ENCODE measurements around the gene GDAP2. TPM values are rescaled to one million over a fixed set of nuclear protein-coding genes. Genes with fewer than 3 reads are reported as not detected.

The GDAP2 gene
- total RNA-seq, 1 experiment from 2014 or later, result 26.4 TPM

DNA sequence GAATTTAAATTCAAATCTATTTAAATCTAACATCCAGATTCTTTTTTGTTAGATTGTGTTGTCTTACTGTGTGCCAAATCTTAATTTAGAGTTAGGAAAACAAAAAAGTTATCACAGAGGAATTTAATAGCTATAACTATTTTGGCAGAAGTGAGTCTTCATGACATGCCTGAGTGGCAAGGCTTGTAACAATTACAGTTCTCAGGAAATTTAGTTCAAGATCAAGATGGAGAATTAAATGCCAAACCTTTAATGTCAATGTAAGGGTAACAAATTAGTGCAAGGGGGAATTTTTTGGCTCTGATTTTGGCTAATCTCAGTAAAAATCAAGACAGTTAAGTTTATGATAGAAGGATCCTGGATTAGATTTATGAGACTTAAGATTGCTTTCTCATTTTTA lies 58.4 kb downstream of the GDAP2 start:
- H3K79me2 ChIP-seq (ENCODE audit: low read length), result no peaks in the 10 kb centered on the region
- DNase-seq, result no peak
- H3K4me3 ChIP-seq (ENCODE audit: low read length), result no peak overlapping the region
- H3K4me2 ChIP-seq (ENCODE audit: low read depth, low read length, poor library complexity, severe bottlenecking), result no peak overlapping the region
- H3K27me3 ChIP-seq (ENCODE audit: low read length), result no peaks in the 10 kb centered on the region
- no peaks in the 10 kb centered on the region for H4K20me1 ChIP-seq (ENCODE audit: insufficient read depth, low read depth, low read length)
- no peaks in the 10 kb centered on the region for H3K9me2 ChIP-seq (replicated peaks; ENCODE audit: insufficient read depth, low read length)
- H3K9me3 ChIP-seq (ENCODE audit: low read length), result peaks cover 2% of the 10 kb centered on the region; the same call in 1 of the 2 replicates
- no peak overlapping the region for H3K9ac ChIP-seq (ENCODE audit: low read length)
- H3K27ac ChIP-seq (ENCODE audit: low read length), result no peak overlapping the region
- H3K36me3 ChIP-seq (ENCODE audit: insufficient read depth, low read length), result peaks cover 5% of the 10 kb centered on the region; the same call in 1 of the 2 replicates
- no peaks in the 10 kb centered on the region for H3K4me1 ChIP-seq (ENCODE audit: low read length)
- no peak overlapping the region for H2AFZ ChIP-seq (ENCODE audit: low read length)

DNA sequence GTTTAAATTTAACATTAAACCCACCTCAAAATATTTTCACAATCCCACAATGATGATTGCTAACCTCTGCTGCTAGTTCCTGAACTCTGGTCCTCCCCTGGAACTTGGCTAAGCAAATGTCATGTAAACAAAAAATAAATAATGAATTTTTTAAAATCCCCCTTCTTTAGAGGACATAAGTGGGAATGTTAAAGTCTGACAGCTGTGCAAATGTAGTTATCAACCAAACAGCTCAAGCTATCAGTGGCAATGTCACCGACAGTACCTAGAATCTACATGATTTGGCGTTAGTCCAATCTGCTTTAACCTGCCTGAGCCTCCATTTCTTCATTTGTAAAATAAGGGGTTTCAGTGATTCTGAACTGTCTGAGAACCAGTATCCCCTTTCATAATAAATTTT lies 67.7 kb downstream of the GDAP2 start:
- H2AFZ ChIP-seq (ENCODE audit: low read length), result no peak overlapping the region
- no peak overlapping the region for H3K4me3 ChIP-seq (ENCODE audit: low read length)
- no peaks in the 10 kb centered on the region for H3K36me3 ChIP-seq (ENCODE audit: insufficient read depth, low read length)
- no peaks in the 10 kb centered on the region for H3K9me2 ChIP-seq (replicated peaks; ENCODE audit: insufficient read depth, low read length)
- H3K79me2 ChIP-seq (ENCODE audit: low read length), result no peaks in the 10 kb centered on the region
- H3K9me3 ChIP-seq (ENCODE audit: low read length), result no peaks in the 10 kb centered on the region
- DNase-seq, result no peak
- H3K4me2 ChIP-seq (ENCODE audit: low read depth, low read length, poor library complexity, severe bottlenecking), result no peak overlapping the region
- H3K9ac ChIP-seq (ENCODE audit: low read length), result no peak overlapping the region
- H3K27ac ChIP-seq (ENCODE audit: low read length), result no peak overlapping the region
- H3K4me1 ChIP-seq (ENCODE audit: low read length), result no peaks in the 10 kb centered on the region
- H3K27me3 ChIP-seq (ENCODE audit: low read length), result no peaks in the 10 kb centered on the region
- H4K20me1 ChIP-seq (ENCODE audit: insufficient read depth, low read depth, low read length), result no peaks in the 10 kb centered on the region

DNA sequence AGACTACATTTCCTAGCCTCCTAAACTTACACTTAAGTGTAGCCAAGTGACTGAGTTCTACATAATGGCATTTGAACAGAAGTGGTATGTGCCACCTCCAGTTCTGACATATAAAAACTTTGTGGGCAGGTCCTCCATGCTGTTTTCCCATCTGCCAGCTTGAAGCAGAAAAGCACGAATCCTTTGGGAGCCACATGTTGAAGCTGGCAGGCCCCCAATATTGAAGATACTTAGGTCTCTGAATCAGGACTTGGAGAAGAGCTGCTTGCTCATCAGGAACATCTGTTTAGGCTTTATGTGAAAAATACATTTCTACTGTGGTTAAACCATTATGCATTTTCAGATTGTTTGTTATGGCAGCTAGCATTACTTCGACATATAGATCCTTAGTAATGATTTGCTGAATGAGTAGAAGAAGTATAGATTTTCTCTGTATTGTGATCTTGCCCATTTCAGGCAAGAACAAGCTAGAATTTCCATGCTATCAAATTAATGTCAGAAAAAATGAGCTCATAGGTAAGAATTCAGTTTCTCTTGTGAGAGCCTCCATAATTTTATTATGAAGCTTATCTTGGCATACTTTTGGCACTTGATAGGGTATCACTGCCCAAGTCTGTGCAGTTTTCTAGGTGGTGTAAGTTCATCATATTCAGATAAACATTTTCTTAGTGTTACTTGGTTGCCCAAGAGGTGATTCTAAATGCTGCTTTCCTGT lies 68.4 kb downstream of the GDAP2 start:
- H3K4me3 ChIP-seq (ENCODE audit: low read length), result no peak overlapping the region
- DNase-seq, result no peak
- no peak overlapping the region for H3K27ac ChIP-seq (ENCODE audit: low read length)

DNA sequence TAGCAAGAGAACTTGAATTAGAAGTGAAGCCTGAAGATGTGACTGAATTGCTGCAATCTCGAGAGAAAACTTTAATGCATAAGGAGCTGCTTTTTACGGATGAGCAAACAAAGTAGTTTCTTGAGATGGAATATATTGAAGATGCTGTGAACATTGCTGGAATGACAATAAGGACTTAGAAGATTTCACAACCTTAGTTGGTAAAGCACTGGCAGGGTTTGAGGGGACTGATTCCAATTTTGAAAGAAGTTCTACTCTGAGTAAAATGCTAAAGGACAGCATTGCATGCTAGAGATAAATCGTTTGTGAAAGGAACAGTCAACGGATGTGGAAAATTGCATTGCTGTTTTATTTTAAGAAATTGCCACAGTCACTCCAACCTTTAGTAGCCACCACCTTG lies 69.5 kb downstream of the GDAP2 start:
- Histone ChIP-seq H3K9me3 (ENCODE audit: low read length) (no peaks in the 10 kb centered on the region), H3K9me2 (replicated peaks; ENCODE audit: insufficient read depth, low read length) (no peaks in the 10 kb centered on the region), H3K36me3 (ENCODE audit: insufficient read depth, low read length) (no peaks in the 10 kb centered on the region), H3K4me2 (ENCODE audit: low read depth, low read length, poor library complexity, severe bottlenecking) (no peak overlapping the region), H3K9ac (ENCODE audit: low read length) (no peak overlapping the region), H3K4me1 (ENCODE audit: low read length) (no peaks in the 10 kb centered on the region), H3K79me2 (ENCODE audit: low read length) (no peaks in the 10 kb centered on the region), H3K4me3 (ENCODE audit: low read length) (no peak overlapping the region), H4K20me1 (ENCODE audit: insufficient read depth, low read depth, low read length) (no peaks in the 10 kb centered on the region), H3K27ac (ENCODE audit: low read length) (no peak overlapping the region), H2AFZ (ENCODE audit: low read length) (no peak overlapping the region), H3K27me3 (ENCODE audit: low read length) (no peaks in the 10 kb centered on the region)
- DNase-seq, result no peak

More for the DNA sequence above, 68.4 kb downstream of the GDAP2 start:
- no peaks in the 10 kb centered on the region for H3K79me2 ChIP-seq (ENCODE audit: low read length)
- no peaks in the 10 kb centered on the region for H3K27me3 ChIP-seq (ENCODE audit: low read length)
- H3K4me2 ChIP-seq (ENCODE audit: low read depth, low read length, poor library complexity, severe bottlenecking), result no peak overlapping the region
- no peak overlapping the region for H2AFZ ChIP-seq (ENCODE audit: low read length)
- H3K9me2 ChIP-seq (replicated peaks; ENCODE audit: insufficient read depth, low read length), result no peaks in the 10 kb centered on the region
- no peaks in the 10 kb centered on the region for H3K4me1 ChIP-seq (ENCODE audit: low read length)
- no peaks in the 10 kb centered on the region for H3K9me3 ChIP-seq (ENCODE audit: low read length)
- no peaks in the 10 kb centered on the region for H4K20me1 ChIP-seq (ENCODE audit: insufficient read depth, low read depth, low read length)
- no peaks in the 10 kb centered on the region for H3K36me3 ChIP-seq (ENCODE audit: insufficient read depth, low read length)
- no peak overlapping the region for H3K9ac ChIP-seq (ENCODE audit: low read length)

DNA sequence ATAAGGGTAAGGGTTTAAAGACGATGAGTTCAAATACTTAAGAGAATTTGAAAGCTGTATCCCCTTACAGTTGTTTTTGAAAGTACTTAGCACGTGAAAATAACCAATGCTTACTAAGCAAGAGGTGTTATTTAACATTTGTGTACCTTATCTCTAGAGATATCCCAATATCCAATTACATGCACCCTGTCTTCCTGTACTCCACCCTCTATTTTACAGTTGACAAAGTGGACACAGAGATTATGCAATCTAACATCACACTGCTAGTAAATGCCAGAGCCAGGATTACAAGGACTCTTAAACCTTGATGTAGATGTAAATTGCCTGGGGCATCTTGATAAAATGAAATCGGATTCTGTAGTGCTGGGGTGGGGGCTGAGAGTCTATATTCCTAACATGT lies 72.0 kb downstream of the GDAP2 start:
- Histone ChIP-seq H3K9me3 (ENCODE audit: low read length) (no peaks in the 10 kb centered on the region), H4K20me1 (ENCODE audit: insufficient read depth, low read depth, low read length) (no peaks in the 10 kb centered on the region), H3K36me3 (ENCODE audit: insufficient read depth, low read length) (no peaks in the 10 kb centered on the region), H3K27me3 (ENCODE audit: low read length) (no peaks in the 10 kb centered on the region), H3K4me2 (ENCODE audit: low read depth, low read length, poor library complexity, severe bottlenecking) (no peak overlapping the region), H2AFZ (ENCODE audit: low read length) (no peak overlapping the region), H3K9me2 (replicated peaks; ENCODE audit: insufficient read depth, low read length) (no peaks in the 10 kb centered on the region), H3K4me3 (ENCODE audit: low read length) (no peak overlapping the region), H3K79me2 (ENCODE audit: low read length) (no peaks in the 10 kb centered on the region), H3K9ac (ENCODE audit: low read length) (no peak overlapping the region), H3K27ac (ENCODE audit: low read length) (no peak overlapping the region), H3K4me1 (ENCODE audit: low read length) (no peaks in the 10 kb centered on the region)
- no peak for DNase-seq

DNA sequence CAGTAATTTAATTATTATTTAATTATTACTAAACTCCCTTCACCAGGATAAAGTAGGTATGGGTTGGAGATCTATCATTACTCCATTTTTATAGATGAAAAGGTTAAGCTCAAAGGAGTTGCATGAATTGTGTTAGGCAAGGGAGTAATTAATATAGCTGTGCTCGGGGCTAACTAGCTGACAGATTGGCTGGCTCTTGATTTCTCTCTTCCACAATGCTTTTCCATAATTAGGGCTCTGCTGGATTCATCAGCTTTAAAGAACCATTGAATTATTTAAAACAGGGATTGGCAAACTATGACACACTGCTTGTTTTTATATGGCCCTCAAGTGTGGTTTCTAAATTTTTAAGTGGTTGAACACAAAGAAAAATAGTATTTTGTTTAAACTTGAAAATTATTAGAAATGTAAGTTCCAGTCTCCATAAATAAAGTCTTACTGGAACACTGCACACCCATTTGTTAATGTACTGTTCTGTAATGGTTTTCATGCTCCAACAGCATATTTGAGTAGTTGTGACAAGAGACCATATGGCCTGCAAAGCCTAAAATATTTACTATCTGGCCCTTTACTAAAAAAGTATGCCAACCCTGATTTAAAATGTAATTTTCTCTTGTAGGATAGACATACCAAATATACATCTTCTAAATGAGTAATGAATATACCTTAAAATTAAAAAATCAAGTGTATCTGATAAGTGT lies 76.4 kb downstream of the GDAP2 start:
- no peaks in the 10 kb centered on the region for H3K9me2 ChIP-seq (replicated peaks; ENCODE audit: insufficient read depth, low read length)
- no peak overlapping the region for H3K9ac ChIP-seq (ENCODE audit: low read length)
- H3K4me1 ChIP-seq (ENCODE audit: low read length), result no peaks in the 10 kb centered on the region
- H3K36me3 ChIP-seq (ENCODE audit: insufficient read depth, low read length), result no peaks in the 10 kb centered on the region
- no peak overlapping the region for H3K4me2 ChIP-seq (ENCODE audit: low read depth, low read length, poor library complexity, severe bottlenecking)
- H2AFZ ChIP-seq (ENCODE audit: low read length), result no peak overlapping the region
- H4K20me1 ChIP-seq (ENCODE audit: insufficient read depth, low read depth, low read length), result no peaks in the 10 kb centered on the region
- H3K4me3 ChIP-seq (ENCODE audit: low read length), result no peak overlapping the region
- no peak for DNase-seq
- no peaks in the 10 kb centered on the region for H3K27me3 ChIP-seq (ENCODE audit: low read length)
- no peak overlapping the region for H3K27ac ChIP-seq (ENCODE audit: low read length)
- no peaks in the 10 kb centered on the region for H3K79me2 ChIP-seq (ENCODE audit: low read length)
- no peaks in the 10 kb centered on the region for H3K9me3 ChIP-seq (ENCODE audit: low read length)

- Histone ChIP-seq H3K4me2 (ENCODE audit: low read depth, low read length, poor library complexity, severe bottlenecking) (no peak overlapping the region), H3K9me2 (replicated peaks; ENCODE audit: insufficient read depth, low read length) (no peaks in the 10 kb centered on the region), H3K4me3 (ENCODE audit: low read length) (no peak overlapping the region), H3K36me3 (ENCODE audit: insufficient read depth, low read length) (no peaks in the 10 kb centered on the region), H3K27ac (ENCODE audit: low read length) (no peak overlapping the region), H3K4me1 (ENCODE audit: low read length) (no peaks in the 10 kb centered on the region), H3K79me2 (ENCODE audit: low read length) (no peaks in the 10 kb centered on the region), H3K9ac (ENCODE audit: low read length) (no peak overlapping the region), H2AFZ (ENCODE audit: low read length) (no peak overlapping the region), H3K9me3 (ENCODE audit: low read length) (no peaks in the 10 kb centered on the region), H4K20me1 (ENCODE audit: insufficient read depth, low read depth, low read length) (no peaks in the 10 kb centered on the region), H3K27me3 (ENCODE audit: low read length) (no peaks in the 10 kb centered on the region)
- no peak for DNase-seq
Measured at GRCh38 chr1:117851687-117852086, 77.7 kb downstream of the GDAP2 start.

GRCh38 chr1:117846674-117847425 lies 82.6 kb downstream of the GDAP2 start:
- no peaks in the 10 kb centered on the region for H3K4me1 ChIP-seq (ENCODE audit: low read length)
- no peak for DNase-seq
- H3K79me2 ChIP-seq (ENCODE audit: low read length), result no peaks in the 10 kb centered on the region
- H3K9me3 ChIP-seq (ENCODE audit: low read length), result no peaks in the 10 kb centered on the region
- no peak overlapping the region for H3K4me3 ChIP-seq (ENCODE audit: low read length)
- no peak overlapping the region for H2AFZ ChIP-seq (ENCODE audit: low read length)
- H3K4me2 ChIP-seq (ENCODE audit: low read depth, low read length, poor library complexity, severe bottlenecking), result no peak overlapping the region
- no peaks in the 10 kb centered on the region for H3K36me3 ChIP-seq (ENCODE audit: insufficient read depth, low read length)
- H3K27me3 ChIP-seq (ENCODE audit: low read length), result no peaks in the 10 kb centered on the region
- H3K27ac ChIP-seq (ENCODE audit: low read length), result no peak overlapping the region
- no peak overlapping the region for H3K9ac ChIP-seq (ENCODE audit: low read length)
- H3K9me2 ChIP-seq (replicated peaks; ENCODE audit: insufficient read depth, low read length), result no peaks in the 10 kb centered on the region
- H4K20me1 ChIP-seq (ENCODE audit: insufficient read depth, low read depth, low read length), result no peaks in the 10 kb centered on the region
